K562 (cell line): ENCODE data around the gene SERAC1. TPM values are rescaled to one million over a fixed set of nuclear protein-coding genes. Genes with fewer than 3 reads are reported as not detected.
A peak's percentile ranks its signal among the peaks of the same experiment; 100 is the strongest.

Experiments used
- ATAC-seq: fragments of 200-7000 bp; cut with Tn5 transposase; 3 replicates; pipeline ENCODE4 v1.9.1; 2020; ENCODE audit warnings: moderate library complexity
- BruUV-seq: library from RNA; stranded (reverse); fragments of 400-500 nt; replicated peaks from 2 replicates; lab custom pipeline; 2021; lab: Mats Ljungman, UMichigan
- CTCF ChIA-PET: fragments of 300-600 bp; formaldehyde crosslinking; extraction: SDS; loops from one replicate; lab custom pipeline; 2021; ENCODE audit warnings: low intra/inter-chr PET ratio; lab: Yijun Ruan, JAX
- POLR2A ChIA-PET: fragments of 300-600, 350-650 bp; sonication (Branson Sonifier 250); formaldehyde crosslinking; extraction: SDS; loops from one replicate; lab custom pipeline; 2021; ENCODE audit warnings: antibody characterized with exemption, inconsistent platforms; lab: Yijun Ruan, JAX
- DNase-seq, 4 experiments: peaks; one replicate each; pipeline versions ENCODE4 v3.0.0 to v3.0.0-alpha.2; 2011 to 2018; ENCODE audit warnings: low spot score in 3 of 4, mixed read lengths in 3 of 4; ENCODE audit errors: extremely low read depth in 1 of 4
- FAIRE-seq: peaks from 2 replicates; lab custom pipeline; 2011; peaks lifted over from hg19 to GRCh38; lab: Jason Lieb, UNC
- H2AFZ ChIP-seq: 2 replicates; pipeline ENCODE4 v1.6.0; 2011; ENCODE audit warnings: low read depth, low read length, control low read depth, inconsistent platforms
- H3K27ac ChIP-seq: fragments of 200-600 bp; 3 replicates; pipeline ENCODE4 v1.8.0; 2011; ENCODE audit warnings: low read depth, mild to moderate bottlenecking, control low read depth, inconsistent platforms, low read length, moderate library complexity, mixed read lengths; ENCODE audit errors: extremely low read depth
- H3K27me3 ChIP-seq, 2 experiments: fragments of 300-600 bp in 1 of 2; 2 replicates in 1 of 2; 3 replicates in 1 of 2; pipeline versions ENCODE4 v1.6.0 to v1.8.0; 2011; ENCODE audit warnings: inconsistent platforms in 2 of 2, low read length in 2 of 2, mild to moderate bottlenecking in 1 of 2, mixed read lengths in 1 of 2, moderate library complexity in 1 of 2; ENCODE audit not compliant: control insufficient read depth in 2 of 2, insufficient read depth in 2 of 2
- H3K36me3 ChIP-seq: fragments of 300-600 bp; 3 replicates; pipeline ENCODE4 v1.8.0; 2011; ENCODE audit warnings: mild to moderate bottlenecking, low read length, inconsistent platforms; ENCODE audit not compliant: control insufficient read depth, insufficient read depth
- H3K4me1 ChIP-seq, 2 experiments: fragments of 200-600 bp in 1 of 2; replicated peaks in 1 of 2; 2 replicates in 1 of 2; 3 replicates in 1 of 2; pipeline versions ENCODE4 v1.5.1 to v1.8.0; 2011; ENCODE audit warnings: inconsistent platforms in 2 of 2, low read length in 2 of 2, mild to moderate bottlenecking in 1 of 2, mixed read lengths in 1 of 2, moderate library complexity in 1 of 2; ENCODE audit not compliant: control insufficient read depth in 2 of 2, insufficient read depth in 2 of 2
- H3K4me2 ChIP-seq: 2 replicates; pipeline ENCODE4 v1.6.1; 2011; ENCODE audit warnings: low read length, control low read depth, inconsistent platforms, mixed read lengths; ENCODE audit not compliant: insufficient read depth
- H3K4me3 ChIP-seq: fragments of 200-600 bp; sonication (generic), shearing (Covaris generic); 2 replicates; pipeline ENCODE4 v1.5.1; 2016; ENCODE audit warnings: control low read depth, inconsistent platforms
- H3K79me2 ChIP-seq: fragments of 200-600 bp; 3 replicates; pipeline ENCODE4 v1.8.0; 2011; ENCODE audit warnings: low read length, inconsistent platforms; ENCODE audit not compliant: control insufficient read depth, insufficient read depth
- H3K9ac ChIP-seq, 2 experiments: 2 replicates each; pipeline versions ENCODE4 v1.6.0 to v1.6.1; 2011; ENCODE audit warnings: low read depth in 2 of 2, low read length in 2 of 2, control low read depth in 1 of 2, inconsistent platforms in 1 of 2, mild to moderate bottlenecking in 1 of 2, mixed read lengths in 1 of 2; ENCODE audit not compliant: insufficient read depth in 1 of 2
- H3K9me1 ChIP-seq: one replicate; pipeline ENCODE4 v1.6.0; 2011; ENCODE audit warnings: inconsistent platforms, mild to moderate bottlenecking, low read length, moderate library complexity; ENCODE audit not compliant: control insufficient read depth, insufficient read depth
- H3K9me3 ChIP-seq: replicated peaks from 2 replicates; pipeline ENCODE4 v1.5.1; 2011; ENCODE audit warnings: low read depth, low read length, inconsistent platforms; ENCODE audit not compliant: control insufficient read depth, insufficient read depth
- H4K20me1 ChIP-seq: replicated peaks from 2 replicates; pipeline ENCODE4 v1.6.1; 2011; ENCODE audit warnings: low read length, inconsistent platforms, mixed read lengths; ENCODE audit not compliant: control insufficient read depth, insufficient read depth
- ETV6 ChIP-seq, 3 experiments: fragments of 150-350 bp in 1 of 3; sonication (generic) in 1 of 3; formaldehyde crosslinking in 1 of 3; IDR thresholded peaks; 2 replicates each; pipeline versions ENCODE4 v1.6.1 to v1.8.0; 2014 to 2022; ENCODE audit warnings: borderline replicate concordance in 2 of 3, low read depth in 2 of 3, antibody characterized with exemption in 1 of 3, low read length in 1 of 3, mild to moderate bottlenecking in 1 of 3, missing genetic modification reagents in 1 of 3
- WGBS: fragments of 100-300 bp; shearing (Covaris generic); methylation state at CpG from one replicate; pipeline ENCODE4 v1.1.6; 2016; ENCODE audit warnings: low coverage, mixed read lengths; ENCODE audit not compliant: insufficient coverage; ENCODE audit errors: missing lambda C conversion rate; 5-methylcytosine and 5-hydroxymethylcytosine counted together
- in situ Hi-C: fragments of 300-500 bp; cut with MboI; formaldehyde crosslinking; loops from 4 replicates; pipeline ENCODE4 v1.15.0; 2018; ENCODE audit warnings: inconsistent platforms, mixed read lengths
- intact Hi-C: fragments of 100-400 bp; cut with micrococcal nuclease; formaldehyde crosslinking; loops from 2 replicates; pipeline ENCODE4 v1.14.2; 2022
- polyA plus RNA-seq, 8 experiments: library from polyadenylated mRNA; depleted of rRNA in 4 of 8; stranded (reverse) in 5 of 8; unstranded in 3 of 8; fragments of >200 nt; fragmentation: Nextera tagmentation in 2 of 8; fragmentation: Illumina TruSeq in 1 of 8; extraction: Ambion mirVana in 2 of 8; extraction: Trizol in 1 of 8; gene quantifications; 2 replicates each; pipeline versions ENCODE4 v1.2.1 to v1.2.3, GENCODE V29; 2011 to 2014; ENCODE audit warnings: inconsistent platforms in 1 of 8, missing spikeins in 1 of 8
- total RNA-seq, 7 experiments: library from RNA; depleted of rRNA in 6 of 7; stranded (reverse); fragments of >200 nt in 6 of 7; fragmentation: Illumina TruSeq in 2 of 7; extraction: Trizol in 2 of 7; gene quantifications; 2 replicates each; pipeline versions ENCODE4 v1.2.1 to v1.2.3, GENCODE V29; 2011 to 2021; ENCODE audit warnings: low replicate concordance in 1 of 7
- TF ChIP-seq, protein P1 (sequence below): sonication (generic); formaldehyde crosslinking; IDR thresholded peaks from 2 replicates; pipeline ENCODE4 v1.8.1; 2023; ENCODE audit warnings: mild to moderate bottlenecking, missing genetic modification reagents

Gene SERAC1
- total and polyA plus RNA-seq, 9 of the 15 experiments (the other 6 are each of a cell fraction or from before 2014, with no cell fraction given) = 1.8 to 6.2 (median 2.8) TPM

DNA sequence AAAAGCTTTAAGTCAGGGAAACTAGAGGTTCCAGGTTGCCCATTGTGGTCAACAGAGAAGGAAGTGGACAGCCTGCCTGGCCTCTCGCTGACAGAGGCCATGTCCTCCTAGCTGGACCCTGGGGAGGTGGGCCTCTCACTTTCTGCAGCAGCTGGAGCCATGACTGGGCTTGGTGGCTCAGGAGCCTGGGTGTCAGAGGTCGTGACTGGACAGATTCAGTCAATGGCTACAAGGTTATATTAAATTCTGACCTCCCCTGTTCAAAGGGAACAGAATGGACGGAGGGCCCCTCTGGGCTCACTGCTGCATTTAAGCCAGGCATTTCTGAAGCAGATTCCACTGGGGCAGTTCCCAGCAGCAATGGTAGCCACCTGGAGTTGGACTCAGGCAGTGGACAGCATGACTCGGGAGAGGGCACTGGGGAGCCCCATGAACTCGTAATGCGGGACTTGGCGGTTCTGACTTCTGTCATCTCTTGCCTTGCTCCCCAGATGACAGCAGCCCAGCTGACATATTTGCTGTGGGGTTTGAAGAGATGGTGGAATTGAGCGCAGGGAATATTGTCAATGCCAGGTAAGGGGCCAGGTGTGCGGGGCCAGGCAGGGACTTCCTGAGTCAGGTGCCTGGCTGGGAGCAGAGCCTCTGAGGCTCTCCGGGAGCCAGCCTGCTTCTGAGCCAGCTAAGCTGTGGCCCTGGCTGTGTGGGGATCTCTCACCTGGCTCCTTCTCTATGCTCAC lies 99.7 kb downstream of the SERAC1 start:
- Histone ChIP-seq H2AFZ (no peak overlapping the region), H3K9me3 (no peaks in the 10 kb centered on the region), H3K27me3 (no peaks in the 10 kb centered on the region)
- intact Hi-C loops = no loop called here
- TF ChIP-seq ETV6 (IDR thresholded peaks at IDR 0.05; ENCODE audit: borderline replicate concordance in 1 of 2, low read depth in 2 of 2, low read length in 1 of 2) (no peak), ETV6 (CRISPR knock-in tag; IDR thresholded peaks at IDR 0.05; ENCODE audit: borderline replicate concordance) (no peak)
- TF ChIP-seq, protein P1, sequence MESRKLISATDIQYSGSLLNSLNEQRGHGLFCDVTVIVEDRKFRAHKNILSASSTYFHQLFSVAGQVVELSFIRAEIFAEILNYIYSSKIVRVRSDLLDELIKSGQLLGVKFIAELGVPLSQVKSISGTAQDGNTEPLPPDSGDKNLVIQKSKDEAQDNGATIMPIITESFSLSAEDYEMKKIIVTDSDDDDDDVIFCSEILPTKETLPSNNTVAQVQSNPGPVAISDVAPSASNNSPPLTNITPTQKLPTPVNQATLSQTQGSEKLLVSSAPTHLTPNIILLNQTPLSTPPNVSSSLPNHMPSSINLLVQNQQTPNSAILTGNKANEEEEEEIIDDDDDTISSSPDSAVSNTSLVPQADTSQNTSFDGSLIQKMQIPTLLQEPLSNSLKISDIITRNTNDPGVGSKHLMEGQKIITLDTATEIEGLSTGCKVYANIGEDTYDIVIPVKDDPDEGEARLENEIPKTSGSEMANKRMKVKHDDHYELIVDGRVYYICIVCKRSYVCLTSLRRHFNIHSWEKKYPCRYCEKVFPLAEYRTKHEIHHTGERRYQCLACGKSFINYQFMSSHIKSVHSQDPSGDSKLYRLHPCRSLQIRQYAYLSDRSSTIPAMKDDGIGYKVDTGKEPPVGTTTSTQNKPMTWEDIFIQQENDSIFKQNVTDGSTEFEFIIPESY = peak; percentile 90
- TF ChIP-seq, all 486 proteins: peak for 1
- Histone ChIP-seq H3K4me1 (peaks cover 4 to 21% of the 10 kb centered on the region in 2 experiments; a peak in 4 of 5 replicates), H3K36me3 (peaks cover 68% of the 10 kb centered on the region), H3K9me1 (peaks cover 3% of the 10 kb centered on the region), H3K9ac (peak overlapping the region in 1 of 2 experiments; percentile 70; a peak in 2 of 4 replicates), H3K4me3 (no peak overlapping the region), H4K20me1 (peaks cover 4% of the 10 kb centered on the region; the same call in 1 of the 2 replicates), H3K79me2 (no peaks in the 10 kb centered on the region), H3K27ac (no peak overlapping the region), H3K4me2 (no peak overlapping the region)
- DNase-seq = no peak
- no peak for FAIRE-seq
- BruUV-seq = no TSS peak
- POLR2A ChIA-PET = interaction anchor here (0.6 to 0.8 kb wide), 2 partner anchors 20 to 144 kb away, joined by 3 to 5 read pairs; no protein-coding TSS in a partner anchor
- 83% methylated on average over 10 of the region's 10 CpGs for WGBS
- ATAC-seq = no peak
- in situ Hi-C loops = no loop called here
- CTCF ChIA-PET = no interaction called here
